Nephron (organoid): ENCODE results near the gene AVP.
"Not testable (repeated sequence)": the region's sequence is repeated elsewhere in the genome, so short reads cannot be mapped to it uniquely, and the experiment has no call there.

Experiments used
- H3K27ac Mint-ChIP-seq, 3 experiments: 2 replicates each; pipeline ENCODE4 v1.8.0; 2020; ENCODE audit warnings: mixed read lengths in 3 of 3, mild to moderate bottlenecking in 2 of 3, moderate library complexity in 1 of 3
- H3K27me3 Mint-ChIP-seq: 2 replicates; pipeline ENCODE4 v1.8.0; 2021; ENCODE audit warnings: low read depth, mild to moderate bottlenecking, moderate library complexity, mixed read lengths
- H3K36me3 Mint-ChIP-seq: 2 replicates; pipeline ENCODE4 v1.8.0; 2020; ENCODE audit warnings: low read depth, mixed read lengths
- H3K4me1 Mint-ChIP-seq: 2 replicates; pipeline ENCODE4 v1.8.0; 2020; ENCODE audit warnings: mixed read lengths
- H3K4me3 Mint-ChIP-seq, 3 experiments: 2 replicates each; pipeline ENCODE4 v1.8.0; 2020; ENCODE audit warnings: mild to moderate bottlenecking in 3 of 3, mixed read lengths in 3 of 3, moderate library complexity in 2 of 3
- H3K9me3 Mint-ChIP-seq: 2 replicates; pipeline ENCODE4 v1.8.0; 2020; ENCODE audit warnings: mixed read lengths
- TF ChIP-seq, protein P1 (sequence below), 3 experiments: fragments of 200-600 bp; sonication (generic); IDR thresholded peaks; one replicate each; pipeline ENCODE4 v1.5.0; 2021; ENCODE audit warnings: antibody characterized with exemption in 3 of 3; ENCODE audit not compliant: unreplicated experiment in 3 of 3

The AVP gene

DNA sequence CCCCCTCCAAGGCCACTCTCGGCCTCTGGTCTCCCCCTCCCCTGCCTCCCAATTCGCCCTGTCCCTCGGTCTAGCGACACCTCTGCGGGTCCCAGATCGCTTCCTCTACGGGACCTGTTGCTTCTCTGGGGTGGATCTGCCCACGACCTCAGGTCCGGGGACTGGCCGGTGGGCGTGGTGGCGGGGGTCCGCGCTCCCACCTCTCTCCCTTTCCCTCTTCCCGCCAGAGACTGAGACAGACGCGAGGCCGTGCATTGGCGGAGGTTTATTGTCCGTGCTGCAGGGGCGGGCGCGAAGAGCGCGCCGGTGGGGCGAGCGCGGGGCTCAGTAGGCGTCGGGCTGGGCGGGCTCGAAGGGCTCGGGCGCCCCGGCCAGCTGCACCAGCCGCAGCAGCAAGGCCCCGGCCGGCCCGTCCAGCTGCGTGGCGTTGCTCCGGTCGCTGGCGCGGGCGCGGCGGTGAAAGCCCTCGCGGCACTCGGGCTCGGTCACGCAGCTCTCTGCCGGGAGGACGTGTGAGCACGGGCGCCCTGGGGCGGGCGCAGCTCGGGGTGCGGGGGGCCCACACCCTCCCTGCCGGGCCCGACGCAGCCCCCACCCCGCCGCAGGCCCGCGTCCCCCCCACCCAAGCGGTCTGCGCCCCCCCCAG lies 2.1 kb downstream of the AVP start:
- Mint-ChIP-seq H3K4me1 (no peaks in the 10 kb centered on the region), H3K27ac (no peak overlapping the region), H3K36me3 (no peaks in the 10 kb centered on the region), H3K27me3 (peaks cover 76% of the 10 kb centered on the region), H3K9me3 (no peaks in the 10 kb centered on the region), H3K4me3 (peak overlapping the region in 2 of 3 experiments; percentile 55 to 66)
- TF ChIP-seq, protein P1, sequence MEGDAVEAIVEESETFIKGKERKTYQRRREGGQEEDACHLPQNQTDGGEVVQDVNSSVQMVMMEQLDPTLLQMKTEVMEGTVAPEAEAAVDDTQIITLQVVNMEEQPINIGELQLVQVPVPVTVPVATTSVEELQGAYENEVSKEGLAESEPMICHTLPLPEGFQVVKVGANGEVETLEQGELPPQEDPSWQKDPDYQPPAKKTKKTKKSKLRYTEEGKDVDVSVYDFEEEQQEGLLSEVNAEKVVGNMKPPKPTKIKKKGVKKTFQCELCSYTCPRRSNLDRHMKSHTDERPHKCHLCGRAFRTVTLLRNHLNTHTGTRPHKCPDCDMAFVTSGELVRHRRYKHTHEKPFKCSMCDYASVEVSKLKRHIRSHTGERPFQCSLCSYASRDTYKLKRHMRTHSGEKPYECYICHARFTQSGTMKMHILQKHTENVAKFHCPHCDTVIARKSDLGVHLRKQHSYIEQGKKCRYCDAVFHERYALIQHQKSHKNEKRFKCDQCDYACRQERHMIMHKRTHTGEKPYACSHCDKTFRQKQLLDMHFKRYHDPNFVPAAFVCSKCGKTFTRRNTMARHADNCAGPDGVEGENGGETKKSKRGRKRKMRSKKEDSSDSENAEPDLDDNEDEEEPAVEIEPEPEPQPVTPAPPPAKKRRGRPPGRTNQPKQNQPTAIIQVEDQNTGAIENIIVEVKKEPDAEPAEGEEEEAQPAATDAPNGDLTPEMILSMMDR (IDR thresholded peaks at IDR 0.05; ENCODE audit: unreplicated experiment in 3 of 3), result no peak

DNA sequence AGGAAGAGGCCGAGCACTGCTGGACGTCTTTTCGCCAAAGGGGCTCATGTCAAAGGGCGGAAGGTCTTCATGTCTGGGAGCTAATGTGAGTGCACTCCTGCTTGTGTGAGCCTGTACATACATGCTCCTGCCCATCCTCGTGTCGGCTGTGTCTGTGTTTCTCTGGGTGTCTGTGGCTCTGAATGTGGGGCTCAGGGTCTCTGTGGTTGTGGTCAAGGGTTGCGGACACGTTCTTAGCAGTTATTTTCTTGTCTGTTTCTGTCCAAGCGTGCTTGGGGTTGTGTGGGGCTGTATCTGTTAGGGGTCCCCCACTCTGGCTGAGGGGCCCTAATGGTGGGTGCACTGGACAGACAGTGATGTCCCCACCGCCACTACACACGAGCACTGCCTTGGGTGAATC lies 2.9 kb downstream of the AVP start:
- no peaks in the 10 kb centered on the region for H3K36me3 Mint-ChIP-seq
- TF ChIP-seq, protein P1 (IDR thresholded peaks at IDR 0.05; ENCODE audit: unreplicated experiment in 3 of 3), result no peak
- H3K27me3 Mint-ChIP-seq, result peaks cover 79% of the 10 kb centered on the region
- peak overlapping the region; percentile 51 to 66 (median 55) for H3K4me3 Mint-ChIP-seq
- H3K27ac Mint-ChIP-seq, result no peak overlapping the region
- no peaks in the 10 kb centered on the region for H3K9me3 Mint-ChIP-seq
- no peaks in the 10 kb centered on the region for H3K4me1 Mint-ChIP-seq

DNA sequence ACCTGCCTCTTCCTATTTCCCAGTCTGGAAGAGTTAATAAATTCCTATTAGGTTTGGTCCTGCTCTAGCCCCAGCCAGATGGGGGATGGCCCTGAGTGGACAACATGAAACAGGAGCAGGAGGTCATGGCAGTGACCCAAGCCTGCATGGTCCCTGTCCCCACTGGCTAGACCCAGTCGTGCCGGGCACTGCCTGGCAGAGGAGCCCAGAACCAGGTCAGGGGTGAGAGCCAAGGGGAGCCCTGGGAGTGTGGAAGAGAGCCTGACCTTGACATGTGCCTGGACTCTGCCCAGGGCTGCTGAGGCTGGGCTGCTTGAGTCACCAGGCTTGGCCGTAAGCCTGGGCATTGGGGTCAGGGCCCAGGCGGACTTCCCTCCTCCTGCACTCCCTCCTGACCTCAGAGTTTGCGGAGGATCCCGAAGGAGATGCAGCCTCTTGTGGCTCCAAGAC lies 3.6 kb downstream of the AVP start:
- Mint-ChIP-seq H3K27me3 (peaks cover 80% of the 10 kb centered on the region), H3K27ac (no peak overlapping the region)

DNA sequence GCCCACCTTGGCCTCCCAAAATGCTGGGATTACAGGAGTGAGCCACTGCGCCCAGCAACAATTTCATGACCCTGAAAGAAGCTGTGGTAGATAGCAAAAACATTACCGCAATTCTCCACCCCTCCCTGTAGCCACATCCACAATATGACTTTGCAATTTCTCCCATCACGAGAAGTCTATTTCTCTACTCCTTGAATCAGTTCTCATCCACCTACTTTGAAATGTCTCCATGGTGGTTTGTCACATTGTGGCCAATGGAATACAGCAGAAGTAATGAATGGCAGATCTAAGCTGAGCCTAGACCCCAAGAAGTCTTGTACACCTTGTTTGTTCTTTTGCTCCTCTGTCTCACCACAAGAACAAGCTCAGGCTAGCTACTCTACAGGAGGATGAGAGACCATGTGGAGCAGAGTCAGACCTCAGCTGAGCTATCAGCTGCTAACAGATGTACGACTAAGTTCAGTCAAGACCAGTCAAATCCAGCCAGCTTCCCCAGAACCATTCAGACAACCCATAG lies 6.8 kb downstream of the AVP start:
- Mint-ChIP-seq H3K27me3 (peaks cover 80% of the 10 kb centered on the region), H3K4me3 (no peak overlapping the region), H3K9me3 (no peaks in the 10 kb centered on the region), H3K36me3 (no peaks in the 10 kb centered on the region), H3K27ac (no peak overlapping the region), H3K4me1 (no peaks in the 10 kb centered on the region)
- TF ChIP-seq, protein P1 (IDR thresholded peaks at IDR 0.05; ENCODE audit: unreplicated experiment in 3 of 3), result no peak

More for the DNA sequence above, 3.6 kb downstream of the AVP start:
- H3K9me3 Mint-ChIP-seq, result no peaks in the 10 kb centered on the region
- no peaks in the 10 kb centered on the region for H3K4me1 Mint-ChIP-seq
- H3K4me3 Mint-ChIP-seq, result peak overlapping the region in 1 of 3 experiments; percentile 19
- no peaks in the 10 kb centered on the region for H3K36me3 Mint-ChIP-seq
- TF ChIP-seq, protein P1 (IDR thresholded peaks at IDR 0.05; ENCODE audit: unreplicated experiment in 3 of 3), result no peak

DNA sequence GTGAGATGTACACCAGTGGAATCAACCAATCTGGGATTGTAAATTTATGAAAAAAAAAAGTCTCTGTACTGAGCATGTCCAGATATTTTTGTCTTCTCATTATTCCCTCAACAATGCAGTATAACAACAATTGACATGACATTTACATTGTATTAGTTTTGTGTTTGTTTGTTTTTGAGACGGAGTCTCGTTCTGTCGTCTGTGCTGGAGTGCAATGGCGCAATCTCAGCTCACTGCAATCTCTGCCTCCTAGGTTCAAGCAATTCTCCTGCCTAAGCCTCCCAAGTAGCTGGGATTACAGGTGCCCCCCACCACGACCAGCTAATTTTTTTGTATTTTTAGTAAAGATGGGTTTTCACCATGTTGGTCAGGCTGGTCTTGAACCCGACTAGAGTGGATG lies 9.2 kb downstream of the AVP start:
- not testable (repeated sequence) for H3K27ac Mint-ChIP-seq, H3K4me3 Mint-ChIP-seq, H3K36me3 Mint-ChIP-seq, H3K4me1 Mint-ChIP-seq, H3K9me3 Mint-ChIP-seq
- H3K27me3 Mint-ChIP-seq, result peaks cover 76% of the 10 kb centered on the region

DNA sequence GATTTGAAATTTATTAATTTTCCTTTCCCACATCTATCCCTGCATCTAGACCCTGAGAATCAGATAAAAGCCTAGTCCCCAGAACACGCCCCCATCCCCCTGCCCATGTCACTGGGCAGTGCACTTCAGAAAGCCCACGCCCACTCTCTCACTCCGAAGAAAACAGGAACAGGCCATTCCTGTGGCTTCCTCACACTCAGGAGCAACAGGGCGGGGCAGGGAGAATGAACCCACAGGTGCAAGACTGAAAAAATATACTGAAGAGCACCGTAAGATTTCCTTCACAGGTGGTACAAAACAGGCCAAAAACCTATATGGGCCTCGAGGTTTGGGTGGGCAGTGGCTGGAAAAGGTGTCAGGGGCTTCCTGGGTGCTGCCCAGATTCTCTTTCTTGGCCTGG lies 9.7 kb downstream of the AVP start:
- TF ChIP-seq, protein P1 (IDR thresholded peaks at IDR 0.05; ENCODE audit: unreplicated experiment in 3 of 3), result no peak
- Mint-ChIP-seq H3K27me3 (peaks cover 71% of the 10 kb centered on the region), H3K27ac (no peak overlapping the region), H3K9me3 (no peaks in the 10 kb centered on the region), H3K4me3 (no peak overlapping the region), H3K36me3 (no peaks in the 10 kb centered on the region), H3K4me1 (no peaks in the 10 kb centered on the region)

DNA sequence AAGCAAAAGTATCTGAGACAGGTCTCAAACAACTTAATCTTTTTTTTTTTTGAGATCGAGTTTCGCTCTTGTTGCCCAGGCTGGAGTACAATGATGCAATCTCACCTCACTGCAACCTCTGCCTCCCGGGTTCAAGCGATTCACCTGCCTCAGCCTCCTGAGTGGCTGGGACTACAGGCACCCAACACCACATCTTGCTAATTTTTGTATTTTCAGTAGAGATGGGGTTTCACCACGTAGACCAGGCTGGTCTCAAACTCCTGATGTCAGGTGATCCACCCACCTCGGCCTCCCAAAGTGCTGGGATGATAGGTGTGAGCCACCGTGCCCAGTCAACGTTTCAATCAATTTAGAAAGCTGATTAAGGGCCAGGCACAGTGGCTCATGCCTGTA lies 11.3 kb downstream of the AVP start:
- H3K27me3 Mint-ChIP-seq, result peaks cover 68% of the 10 kb centered on the region
- H3K9me3 Mint-ChIP-seq, H3K27ac Mint-ChIP-seq, H3K4me1 Mint-ChIP-seq, H3K36me3 Mint-ChIP-seq: not testable (repeated sequence)
- peak overlapping the region in 1 of 3 experiments; percentile 14 for H3K4me3 Mint-ChIP-seq
